ENCODE results near the gene DNM2.

GRCh38 chr19:10735741-10736140, 17.9 kb downstream of the DNM2 start:
- TF ChIP-seq NR3C1 (CRISPR knock-in tag; conservative IDR thresholded peaks at IDR 0.05; ENCODE audit: low read depth) (no peak), MAX (CRISPR knock-in tag; IDR thresholded peaks at IDR 0.05) (no peak), CTCF (IDR thresholded peaks at IDR 0.05) (no peak), RORB (CRISPR knock-in tag; IDR thresholded peaks at IDR 0.05) (no peak), RELA (CRISPR knock-in tag; IDR thresholded peaks at IDR 0.05; ENCODE audit: borderline replicate concordance) (no peak), GABPB1 (CRISPR knock-in tag; IDR thresholded peaks at IDR 0.05) (no peak), ZMAT4 (CRISPR knock-in tag; IDR thresholded peaks at IDR 0.05) (no peak), ESRRA (CRISPR knock-in tag; IDR thresholded peaks at IDR 0.05; ENCODE audit: borderline replicate concordance) (no peak), AR (CRISPR knock-in tag; IDR thresholded peaks at IDR 0.05) (no peak), TCF7 (CRISPR knock-in tag; IDR thresholded peaks at IDR 0.05; ENCODE audit: low read depth) (no peak), CREB1 (CRISPR knock-in tag; IDR thresholded peaks at IDR 0.05) (no peak)

Data from WTC11 (cell line).